K562 (cell line): Measurements from ENCODE around the gene AKAP7.
"Not testable (repeated sequence)": the region's sequence is repeated elsewhere in the genome, so short reads cannot be mapped to it uniquely, and the experiment has no call there.

Experiments
- BACH1 ChIP-seq: fragments of 200-800 bp; sonication (Bioruptor generic); IDR thresholded peaks from 2 replicates; pipeline ENCODE4 v1.6.1; 2016; ENCODE audit warnings: missing genetic modification characterization, missing compliant biosample characterization
- CTCF ChIP-seq, 3 experiments: IDR thresholded peaks in 2 of 3; conservative IDR thresholded peaks in 1 of 3; 2 replicates each; pipeline ENCODE4 v1.5.1; 2011 to 2012; ENCODE audit warnings: low read length in 3 of 3, mild to moderate bottlenecking in 3 of 3, control low read depth in 2 of 3, improper control_type of control experiment in 1 of 3, inconsistent platforms in 1 of 3, low read depth in 1 of 3, mixed read lengths in 1 of 3, moderate library complexity in 1 of 3; ENCODE audit not compliant: insufficient read depth in 2 of 3
- EZH2 ChIP-seq: IDR thresholded peaks from 2 replicates; pipeline ENCODE4 v1.6.1; 2012; ENCODE audit warnings: low read depth, mild to moderate bottlenecking, inconsistent platforms, low read length, borderline replicate concordance
- FOXP4 ChIP-seq: sonication (generic); formaldehyde crosslinking; IDR thresholded peaks from 2 replicates; pipeline ENCODE4 v1.8.0; 2022; ENCODE audit warnings: mild to moderate bottlenecking, missing genetic modification reagents, borderline replicate concordance
- JUN ChIP-seq, 2 experiments: sonication (generic) in 1 of 2; formaldehyde crosslinking in 1 of 2; IDR thresholded peaks; 2 replicates each; pipeline versions ENCODE4 v1.6.1 to v1.8.0; 2012 to 2022; ENCODE audit warnings: borderline replicate concordance in 2 of 2, mild to moderate bottlenecking in 2 of 2, improper control_type of control experiment in 1 of 2, low read depth in 1 of 2, low read length in 1 of 2, missing genetic modification reagents in 1 of 2
- L3MBTL2 ChIP-seq: fragments of 450-650 bp; IDR thresholded peaks from 2 replicates; pipeline ENCODE4 v1.6.1; 2016; ENCODE audit warnings: mild to moderate bottlenecking, moderate library complexity
- MAX ChIP-seq: sonication (generic); formaldehyde crosslinking; IDR thresholded peaks from 2 replicates; pipeline ENCODE4 v1.9.0; 2022; ENCODE audit warnings: mild to moderate bottlenecking, missing genetic modification reagents
- MAZ ChIP-seq, 2 experiments: fragments of 450-650 bp in 1 of 2; sonication (generic) in 1 of 2; formaldehyde crosslinking; IDR thresholded peaks in 1 of 2; conservative IDR thresholded peaks in 1 of 2; 2 replicates each; pipeline versions ENCODE4 v1.4.0 to v1.5.0; 2020; ENCODE audit warnings: mild to moderate bottlenecking in 1 of 2, missing genetic modification reagents in 1 of 2
- MEF2D ChIP-seq: conservative IDR thresholded peaks from 2 replicates; pipeline ENCODE4 v1.6.1; 2016; ENCODE audit warnings: low read depth, missing genetic modification characterization, missing compliant biosample characterization
- ZNF232 ChIP-seq: sonication (generic); formaldehyde crosslinking; IDR thresholded peaks from 2 replicates; pipeline ENCODE4 v1.8.0; 2022; ENCODE audit warnings: mild to moderate bottlenecking, missing genetic modification reagents

GRCh38 chr6:131090339-131090738 is 44.9 kb upstream of the AKAP7 start:
- not testable (repeated sequence) for TF ChIP-seq MAZ (CRISPR knock-in tag; conservative IDR thresholded peaks at IDR 0.05 in 1 of 2, IDR thresholded peaks at IDR 0.05 in 1 of 2); FOXP4 (CRISPR knock-in tag); MAX (CRISPR knock-in tag); BACH1 (tag); JUN (IDR thresholded peaks at IDR 0.05; ENCODE audit: borderline replicate concordance, low read depth, low read length); JUN (CRISPR knock-in tag; IDR thresholded peaks at IDR 0.05; ENCODE audit: borderline replicate concordance); EZH2; L3MBTL2; ZNF232; MEF2D (tag); CTCF (IDR thresholded peaks at IDR 0.05 in 2 of 3, conservative IDR thresholded peaks at IDR 0.05 in 1 of 3; ENCODE audit: insufficient read depth in 2 of 3, low read depth in 1 of 3, low read length in 3 of 3)
